Putamen (tissue), 1 donor: ENCODE data around the gene PTPN22.

ENCODE experiments used
- DNase-seq: peaks from one replicate; pipeline ENCODE4 v3.0.0-alpha.2; 2016; ENCODE audit warnings: low spot score

PTPN22 gene

GRCh38 chr1:113802367-113803007, 69.0 kb downstream of the PTPN22 start:
- DNase-seq, result no peak

- DNase-seq, result no peak
Measured at GRCh38 chr1:113800487-113800886, 71.0 kb downstream of the PTPN22 start.

GRCh38 chr1:113797472-113797871, 74.0 kb downstream of the PTPN22 start:
- no peak for DNase-seq

- no peak for DNase-seq
Measured at GRCh38 chr1:113793878-113794834, 77.4 kb downstream of the PTPN22 start.

GRCh38 chr1:113792986-113793385, 78.5 kb downstream of the PTPN22 start:
- DNase-seq, result no peak

GRCh38 chr1:113792471-113792870, 79.0 kb downstream of the PTPN22 start:
- DNase-seq, result no peak

GRCh38 chr1:113788802-113789201, 82.7 kb downstream of the PTPN22 start:
- DNase-seq, result no peak

GRCh38 chr1:113787663-113788062, 83.8 kb downstream of the PTPN22 start:
- DNase-seq, result no peak

- DNase-seq, result no peak
Measured at GRCh38 chr1:113786069-113786468, 85.4 kb downstream of the PTPN22 start.

GRCh38 chr1:113784104-113784779, 87.3 kb downstream of the PTPN22 start:
- DNase-seq, result no peak

- peak; percentile 23 for DNase-seq
Measured at GRCh38 chr1:113783254-113784103, 88.0 kb downstream of the PTPN22 start.

GRCh38 chr1:113782406-113782805, 89.1 kb downstream of the PTPN22 start:
- no peak for DNase-seq

- DNase-seq, result no peak
Measured at GRCh38 chr1:113780374-113781146, 91.0 kb downstream of the PTPN22 start.

- no peak for DNase-seq
Measured at GRCh38 chr1:113779542-113779941, 92.0 kb downstream of the PTPN22 start.

GRCh38 chr1:113777561-113777960, 94.0 kb downstream of the PTPN22 start:
- DNase-seq, result no peak

- no peak for DNase-seq
Measured at GRCh38 chr1:113770031-113770430, 101.5 kb downstream of the PTPN22 start.

GRCh38 chr1:113769601-113769970, 101.9 kb downstream of the PTPN22 start:
- no peak for DNase-seq

GRCh38 chr1:113768916-113769600, 102.5 kb downstream of the PTPN22 start:
- no peak for DNase-seq

GRCh38 chr1:113765306-113766230, 105.9 kb downstream of the PTPN22 start:
- no peak for DNase-seq
